ENCODE data around the gene HOXC4.

GRCh38 chr12:54056110-54056509 lies 2.5 kb downstream of the HOXC4 start:
- TF ChIP-seq, protein P1, sequence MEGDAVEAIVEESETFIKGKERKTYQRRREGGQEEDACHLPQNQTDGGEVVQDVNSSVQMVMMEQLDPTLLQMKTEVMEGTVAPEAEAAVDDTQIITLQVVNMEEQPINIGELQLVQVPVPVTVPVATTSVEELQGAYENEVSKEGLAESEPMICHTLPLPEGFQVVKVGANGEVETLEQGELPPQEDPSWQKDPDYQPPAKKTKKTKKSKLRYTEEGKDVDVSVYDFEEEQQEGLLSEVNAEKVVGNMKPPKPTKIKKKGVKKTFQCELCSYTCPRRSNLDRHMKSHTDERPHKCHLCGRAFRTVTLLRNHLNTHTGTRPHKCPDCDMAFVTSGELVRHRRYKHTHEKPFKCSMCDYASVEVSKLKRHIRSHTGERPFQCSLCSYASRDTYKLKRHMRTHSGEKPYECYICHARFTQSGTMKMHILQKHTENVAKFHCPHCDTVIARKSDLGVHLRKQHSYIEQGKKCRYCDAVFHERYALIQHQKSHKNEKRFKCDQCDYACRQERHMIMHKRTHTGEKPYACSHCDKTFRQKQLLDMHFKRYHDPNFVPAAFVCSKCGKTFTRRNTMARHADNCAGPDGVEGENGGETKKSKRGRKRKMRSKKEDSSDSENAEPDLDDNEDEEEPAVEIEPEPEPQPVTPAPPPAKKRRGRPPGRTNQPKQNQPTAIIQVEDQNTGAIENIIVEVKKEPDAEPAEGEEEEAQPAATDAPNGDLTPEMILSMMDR (IDR thresholded peaks at IDR 0.05; ENCODE audit: insufficient read depth, low read depth, low read length), result no peak
- no peak for TF ChIP-seq EZH2 (IDR thresholded peaks at IDR 0.05; ENCODE audit: insufficient read depth, low read length)
